Left ventricle myocardium inferior (tissue), 1 donor: ENCODE measurements around the gene IGF1R. TPM values are rescaled to one million over a fixed set of nuclear protein-coding genes. Genes with fewer than 3 reads are reported as not detected.

Experiments used
- DNase-seq: peaks from one replicate; pipeline ENCODE4 v3.0.0-alpha.2; 2020
- H3K27ac ChIP-seq: fragments of 200-600 bp; replicated peaks from 2 replicates; pipeline ENCODE4 v1.8.0; 2021
- H3K27me3 ChIP-seq: fragments of 200-600 bp; 2 replicates; pipeline ENCODE4 v1.8.0; 2021; ENCODE audit warnings: low read depth
- H3K36me3 ChIP-seq: fragments of 200-600 bp; 2 replicates; pipeline ENCODE4 v1.8.0; 2021
- H3K4me1 ChIP-seq: fragments of 200-600 bp; 2 replicates; pipeline ENCODE4 v1.8.0; 2021
- H3K4me3 ChIP-seq: fragments of 200-600 bp; 2 replicates; pipeline ENCODE4 v1.8.0; 2021; ENCODE audit warnings: mild to moderate bottlenecking, moderate library complexity
- H3K9me3 ChIP-seq: fragments of 200-600 bp; replicated peaks from 2 replicates; pipeline ENCODE4 v1.8.0; 2021
- intact Hi-C: fragments of 100-400 bp; cut with micrococcal nuclease; formaldehyde crosslinking; loops from one replicate; pipeline ENCODE4 v1.11.0; 2022
- total RNA-seq: library from RNA; stranded (reverse); fragmentation: NEBNext Ultra II Directional; extraction: Animal tissue kit (Norgen Biotek cat#: 25700); gene quantifications from one replicate; pipeline ENCODE4 v1.2.1, GENCODE V29; 2021
- TF ChIP-seq, protein P1 (sequence below): fragments of 200-600 bp; IDR thresholded peaks from 2 replicates; pipeline ENCODE4 v1.8.0; 2021; ENCODE audit warnings: antibody characterized with exemption, mild to moderate bottlenecking, borderline replicate concordance
- donor health status: DM: no; HTN: yes; CAD: no; lungs with severe emphysema.

The IGF1R gene
- total RNA-seq, 1 donor from 2014 or later: 37.2 TPM

DNA sequence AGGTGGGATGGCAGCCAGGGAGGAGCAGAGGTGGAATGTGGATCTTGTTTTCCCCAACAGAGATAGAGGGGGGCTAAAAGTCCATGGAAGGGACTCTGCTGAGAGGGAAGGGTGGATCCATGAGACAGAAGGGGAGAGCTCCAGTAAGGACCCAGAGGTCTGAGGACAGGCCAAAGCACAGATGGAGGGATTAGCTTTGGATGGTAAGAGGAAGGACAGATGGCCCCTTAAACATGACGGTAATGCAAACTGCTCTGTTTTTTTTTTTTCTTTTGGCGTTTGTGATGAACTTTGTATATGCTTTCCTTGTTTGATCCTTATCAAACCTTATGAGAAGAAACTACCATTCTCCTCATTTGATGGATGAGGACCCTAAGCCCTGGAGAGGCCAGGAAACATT is 96.2 kb downstream of the IGF1R start:
- intact Hi-C loops: no loop called here
- H3K27ac ChIP-seq: no peak overlapping the region
- H3K9me3 ChIP-seq: no peaks in the 10 kb centered on the region
- TF ChIP-seq, protein P1, sequence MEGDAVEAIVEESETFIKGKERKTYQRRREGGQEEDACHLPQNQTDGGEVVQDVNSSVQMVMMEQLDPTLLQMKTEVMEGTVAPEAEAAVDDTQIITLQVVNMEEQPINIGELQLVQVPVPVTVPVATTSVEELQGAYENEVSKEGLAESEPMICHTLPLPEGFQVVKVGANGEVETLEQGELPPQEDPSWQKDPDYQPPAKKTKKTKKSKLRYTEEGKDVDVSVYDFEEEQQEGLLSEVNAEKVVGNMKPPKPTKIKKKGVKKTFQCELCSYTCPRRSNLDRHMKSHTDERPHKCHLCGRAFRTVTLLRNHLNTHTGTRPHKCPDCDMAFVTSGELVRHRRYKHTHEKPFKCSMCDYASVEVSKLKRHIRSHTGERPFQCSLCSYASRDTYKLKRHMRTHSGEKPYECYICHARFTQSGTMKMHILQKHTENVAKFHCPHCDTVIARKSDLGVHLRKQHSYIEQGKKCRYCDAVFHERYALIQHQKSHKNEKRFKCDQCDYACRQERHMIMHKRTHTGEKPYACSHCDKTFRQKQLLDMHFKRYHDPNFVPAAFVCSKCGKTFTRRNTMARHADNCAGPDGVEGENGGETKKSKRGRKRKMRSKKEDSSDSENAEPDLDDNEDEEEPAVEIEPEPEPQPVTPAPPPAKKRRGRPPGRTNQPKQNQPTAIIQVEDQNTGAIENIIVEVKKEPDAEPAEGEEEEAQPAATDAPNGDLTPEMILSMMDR: no peak
- H3K27me3 ChIP-seq: no peaks in the 10 kb centered on the region
- H3K4me3 ChIP-seq: no peak overlapping the region
- H3K36me3 ChIP-seq: no peaks in the 10 kb centered on the region
- DNase-seq: no peak
- peaks cover 77% of the 10 kb centered on the region for H3K4me1 ChIP-seq

DNA sequence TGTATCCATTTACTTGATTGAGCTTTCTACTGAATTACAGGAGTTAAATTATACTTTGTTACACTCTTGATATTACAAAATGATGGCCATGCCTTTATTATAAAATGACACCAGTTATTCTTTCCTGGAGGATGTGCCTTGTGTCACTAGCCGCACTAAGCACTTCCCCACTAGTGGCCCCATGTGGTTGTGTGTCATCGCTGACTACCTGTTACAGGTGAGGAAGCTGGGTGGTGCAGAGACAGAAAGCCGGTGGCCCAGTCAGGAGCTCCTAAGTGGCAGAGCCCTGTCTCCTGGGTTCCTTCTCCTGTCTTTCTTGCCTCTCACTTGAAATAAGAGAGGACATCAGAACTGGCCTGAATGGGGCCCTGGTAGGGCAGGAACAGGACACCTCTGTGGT is 96.8 kb downstream of the IGF1R start:
- Histone ChIP-seq H3K27ac (no peak overlapping the region), H3K9me3 (no peaks in the 10 kb centered on the region), H3K36me3 (no peaks in the 10 kb centered on the region), H3K27me3 (no peaks in the 10 kb centered on the region), H3K4me3 (no peak overlapping the region), H3K4me1 (peaks cover 72% of the 10 kb centered on the region)
- TF ChIP-seq, protein P1: no peak
- no peak for DNase-seq
- intact Hi-C loops: no loop called here

DNA sequence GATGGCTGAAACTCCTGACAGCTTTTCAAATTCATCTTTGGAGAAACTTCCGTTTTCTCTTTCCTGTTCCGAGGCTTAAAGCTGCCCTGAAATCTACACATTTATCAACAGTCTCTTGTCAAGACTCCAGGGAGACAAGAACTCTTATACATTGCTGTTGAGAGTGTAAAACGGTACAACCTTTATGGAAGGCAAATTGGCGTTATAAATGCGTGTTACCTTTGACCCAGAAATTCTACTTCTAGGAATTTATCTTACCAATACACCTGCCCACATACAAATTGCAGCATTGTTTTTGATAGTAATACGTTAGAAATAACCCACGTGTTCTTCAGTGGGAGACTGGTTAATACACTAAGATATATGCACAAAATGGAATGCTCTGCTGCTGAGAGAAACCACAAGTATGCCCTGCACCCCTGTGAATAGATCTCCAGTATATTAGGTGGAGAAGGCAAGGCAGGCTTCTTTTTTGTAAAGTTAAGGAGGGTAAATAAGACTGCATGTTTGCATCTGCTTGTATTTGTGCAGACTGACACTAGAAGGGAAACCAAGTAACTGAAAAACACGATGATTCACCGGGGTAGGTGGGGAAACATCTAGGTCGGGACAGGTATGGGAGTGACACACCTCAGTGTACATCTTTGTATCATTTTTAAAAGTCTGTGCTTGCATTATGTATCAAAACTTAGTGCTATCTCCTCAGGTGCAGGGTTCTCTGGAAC is 97.5 kb downstream of the IGF1R start:
- TF ChIP-seq, protein P1: no peak
- intact Hi-C loops: no loop called here
- Histone ChIP-seq H3K27me3 (no peaks in the 10 kb centered on the region), H3K36me3 (no peaks in the 10 kb centered on the region), H3K9me3 (no peaks in the 10 kb centered on the region), H3K4me3 (no peak overlapping the region), H3K4me1 (peaks cover 67% of the 10 kb centered on the region), H3K27ac (no peak overlapping the region)
- DNase-seq: no peak

DNA sequence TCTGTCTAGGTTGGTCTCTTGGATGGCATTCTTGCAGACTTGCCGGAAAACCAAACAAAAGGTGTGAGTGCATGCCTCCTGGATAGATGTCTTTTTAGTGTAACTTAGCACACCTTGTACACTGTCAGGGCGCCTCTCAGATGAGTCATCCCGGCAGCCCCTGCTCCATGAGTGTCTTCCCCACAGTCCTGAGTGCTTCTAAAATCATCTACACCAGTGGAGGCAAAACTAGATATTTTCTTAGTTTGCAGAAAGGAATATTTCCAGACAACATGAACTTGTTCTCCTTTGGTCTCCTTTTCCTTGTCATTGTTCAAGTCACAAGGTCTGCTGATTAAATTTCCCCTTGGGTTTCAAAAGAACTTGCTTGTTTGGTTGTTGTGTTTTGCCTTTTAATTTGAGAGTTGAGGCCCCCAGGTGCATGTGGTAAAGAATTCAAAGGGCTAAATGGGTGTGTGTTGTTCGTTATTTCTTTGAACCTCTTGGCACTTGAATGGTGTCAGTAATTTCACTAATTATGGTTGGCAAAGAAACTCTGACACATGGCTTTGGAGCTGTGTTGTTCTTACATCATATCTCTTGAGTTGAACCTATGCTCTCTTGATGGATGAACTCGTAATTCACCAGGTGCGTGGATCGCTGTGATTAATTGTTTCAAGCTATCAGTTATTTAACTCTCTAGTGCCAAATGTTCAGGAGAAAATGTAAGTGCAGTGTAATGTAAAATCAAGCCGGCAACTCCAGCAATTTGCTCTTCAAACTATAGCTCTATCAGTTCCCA is 98.2 kb downstream of the IGF1R start:
- Histone ChIP-seq H3K27ac (no peak overlapping the region), H3K27me3 (no peaks in the 10 kb centered on the region), H3K4me3 (no peak overlapping the region), H3K9me3 (no peaks in the 10 kb centered on the region), H3K36me3 (no peaks in the 10 kb centered on the region), H3K4me1 (peaks cover 59% of the 10 kb centered on the region)
- TF ChIP-seq, protein P1: no peak
- intact Hi-C loops: no loop called here
- no peak for DNase-seq

DNA sequence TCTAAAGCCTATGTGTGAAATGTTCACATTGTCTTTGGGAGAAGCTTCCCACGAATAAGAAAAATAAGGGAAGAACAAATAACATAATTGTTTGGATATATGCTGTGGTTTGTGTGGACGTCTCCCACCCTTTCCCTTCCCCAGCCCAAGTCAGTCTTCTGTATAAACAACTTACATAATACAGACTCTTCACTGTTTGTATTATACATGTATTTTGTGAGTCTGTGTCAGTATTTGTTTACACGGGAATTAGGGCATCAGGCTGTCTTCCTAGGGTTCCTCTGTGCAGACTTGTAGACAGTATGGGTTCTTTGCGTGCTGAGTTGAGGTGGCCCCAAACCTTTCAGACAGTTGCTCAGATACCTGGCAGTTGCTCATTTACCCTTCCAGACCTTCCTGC is 103.4 kb downstream of the IGF1R start:
- DNase-seq: no peak
- Histone ChIP-seq H3K4me1 (peaks cover 40% of the 10 kb centered on the region), H3K9me3 (no peaks in the 10 kb centered on the region), H3K27ac (no peak overlapping the region), H3K27me3 (no peaks in the 10 kb centered on the region), H3K36me3 (no peaks in the 10 kb centered on the region), H3K4me3 (no peak overlapping the region)
- TF ChIP-seq, protein P1: no peak
- intact Hi-C loops: no loop called here
